Endodermal cell (in vitro differentiated cells): ENCODE data around the gene COL27A1. TPM values are rescaled to one million over a fixed set of nuclear protein-coding genes. Genes with fewer than 3 reads are reported as not detected.

Experiments
- DNase-seq: peaks from one replicate; pipeline ENCODE4 v3.0.0-alpha.2; 2017
- H3K27ac ChIP-seq: 2 replicates; pipeline ENCODE4 v1.5.1; 2013; ENCODE audit warnings: mild to moderate bottlenecking, low read depth, low read length, moderate library complexity
- H3K27me3 ChIP-seq: 2 replicates; pipeline ENCODE4 v1.6.1; 2013; ENCODE audit warnings: mild to moderate bottlenecking, low read length, moderate library complexity; ENCODE audit not compliant: insufficient read depth, control insufficient read depth, poor library complexity, severe bottlenecking
- H3K36me3 ChIP-seq: 2 replicates; pipeline ENCODE4 v1.7.0; 2013; ENCODE audit warnings: mild to moderate bottlenecking, low read length, moderate library complexity; ENCODE audit not compliant: control insufficient read depth, insufficient read depth
- H3K4me1 ChIP-seq: one replicate; pipeline ENCODE4 v1.7.0; 2013; ENCODE audit warnings: low read length; ENCODE audit not compliant: control insufficient read depth, insufficient read depth
- H3K4me3 ChIP-seq: 2 replicates; pipeline ENCODE4 v1.5.1; 2013; ENCODE audit warnings: mild to moderate bottlenecking, low read length, moderate library complexity
- H3K9ac ChIP-seq: 2 replicates; pipeline ENCODE4 v1.6.1; 2013; ENCODE audit warnings: mild to moderate bottlenecking, low read length, moderate library complexity; ENCODE audit not compliant: poor library complexity, severe bottlenecking; ENCODE audit errors: extremely low read depth
- H3K9me3 ChIP-seq: 2 replicates; pipeline ENCODE4 v1.6.1; 2013; ENCODE audit warnings: mild to moderate bottlenecking, low read length, moderate library complexity; ENCODE audit not compliant: control insufficient read depth
- H3K27ac Mint-ChIP-seq: 2 replicates; pipeline ENCODE4 v1.8.0; 2020; ENCODE audit warnings: mixed read lengths
- H3K27me3 Mint-ChIP-seq: 2 replicates; pipeline ENCODE4 v1.8.0; 2021; ENCODE audit warnings: mild to moderate bottlenecking, mixed read lengths; ENCODE audit not compliant: insufficient read depth
- H3K36me3 Mint-ChIP-seq: 2 replicates; pipeline ENCODE4 v1.8.0; 2020; ENCODE audit warnings: low read depth, mixed read lengths
- H3K4me1 Mint-ChIP-seq: 2 replicates; pipeline ENCODE4 v1.8.0; 2020; ENCODE audit warnings: mixed read lengths
- H3K4me3 Mint-ChIP-seq: 2 replicates; pipeline ENCODE4 v1.8.0; 2020; ENCODE audit warnings: mild to moderate bottlenecking, moderate library complexity, mixed read lengths
- H3K9me3 Mint-ChIP-seq: 2 replicates; pipeline ENCODE4 v1.8.0; 2020; ENCODE audit warnings: mild to moderate bottlenecking, mixed read lengths
- CTCF ChIP-seq: fragments of 200-600 bp; sonication (generic); conservative IDR thresholded peaks from 2 replicates; pipeline ENCODE4 v1.5.0; 2021; ENCODE audit warnings: antibody characterized with exemption, mild to moderate bottlenecking
- WGBS, 2 experiments: methylation state at CpG; one replicate each; pipeline versions ENCODE4 v1.1.5 to v1.1.7; 2013; ENCODE audit warnings: missing lambda C conversion rate in 2 of 2, mixed read lengths in 1 of 2; ENCODE audit not compliant: insufficient coverage in 1 of 2, insufficient read length in 1 of 2; 5-methylcytosine and 5-hydroxymethylcytosine counted together
- total RNA-seq, 2 donors: library from RNA; stranded (reverse); fragmentation: NEBNext Ultra II Directional in 1 of 2; extraction: Animal tissue kit (Norgen Biotek cat#: 25700) in 1 of 2; gene quantifications; 2 replicates in 1 of 2; 3 replicates in 1 of 2; pipeline ENCODE4 v1.2.1, GENCODE V29; 2021

Gene COL27A1
- total RNA-seq, 2 donors from 2014 or later = 43.8 to 69.5 TPM

- Mint-ChIP-seq H3K27me3 (no peaks in the 10 kb centered on the region), H3K36me3 (peaks cover 14% of the 10 kb centered on the region), H3K27ac (no peak overlapping the region), H3K4me1 (peaks cover 12% of the 10 kb centered on the region), H3K4me3 (no peak overlapping the region), H3K9me3 (no peaks in the 10 kb centered on the region)
- no peak overlapping the region for H3K4me3 ChIP-seq
- WGBS, 2 experiments = 97 to 100% methylated on average over 3 to 5 of the region's 5 CpGs
- no peak for DNase-seq
- no peak for TF ChIP-seq CTCF
- no peak overlapping the region for H3K9ac ChIP-seq
- H3K27ac ChIP-seq = no peak overlapping the region
- peaks cover 3% of the 10 kb centered on the region for H3K4me1 ChIP-seq
- no peaks in the 10 kb centered on the region for H3K9me3 ChIP-seq
- H3K36me3 ChIP-seq = peaks cover 37% of the 10 kb centered on the region
- H3K27me3 ChIP-seq = no peaks in the 10 kb centered on the region
Observed at GRCh38 chr9:114237247-114237646, 81.9 kb downstream of the COL27A1 start.

GRCh38 chr9:114237781-114238180 lies 82.4 kb downstream of the COL27A1 start:
- H3K27me3 ChIP-seq = no peaks in the 10 kb centered on the region
- peaks cover 3% of the 10 kb centered on the region for H3K4me1 ChIP-seq
- 90% methylated on average over 5 of the region's 5 CpGs; no CpG with 5 or more reads in 1 of the 2 experiments for WGBS, 2 experiments
- no peaks in the 10 kb centered on the region for H3K9me3 ChIP-seq
- Mint-ChIP-seq H3K27ac (no peak overlapping the region), H3K4me3 (no peak overlapping the region), H3K27me3 (no peaks in the 10 kb centered on the region), H3K9me3 (no peaks in the 10 kb centered on the region), H3K36me3 (peaks cover 17% of the 10 kb centered on the region), H3K4me1 (peaks cover 12% of the 10 kb centered on the region)
- H3K9ac ChIP-seq = no peak overlapping the region
- H3K36me3 ChIP-seq = peaks cover 39% of the 10 kb centered on the region
- H3K4me3 ChIP-seq = no peak overlapping the region
- DNase-seq = no peak
- TF ChIP-seq CTCF = no peak
- H3K27ac ChIP-seq = no peak overlapping the region

GRCh38 chr9:114238472-114238871 lies 83.1 kb downstream of the COL27A1 start:
- Histone ChIP-seq H3K36me3 (peaks cover 40% of the 10 kb centered on the region), H3K27me3 (no peaks in the 10 kb centered on the region), H3K4me1 (peaks cover 3% of the 10 kb centered on the region), H3K9me3 (no peaks in the 10 kb centered on the region), H3K27ac (no peak overlapping the region), H3K4me3 (no peak overlapping the region), H3K9ac (no peak overlapping the region)
- Mint-ChIP-seq H3K36me3 (peaks cover 21% of the 10 kb centered on the region), H3K4me1 (peaks cover 12% of the 10 kb centered on the region), H3K27ac (peak overlapping the region; percentile 44), H3K4me3 (no peak overlapping the region), H3K9me3 (no peaks in the 10 kb centered on the region), H3K27me3 (no peaks in the 10 kb centered on the region)
- no peak for TF ChIP-seq CTCF
- DNase-seq = no peak
- 95 to 97% methylated on average over 5 to 8 of the region's 8 CpGs for WGBS, 2 experiments
